Measurements from ENCODE around the gene IFNL3. TPM values are rescaled to one million over a fixed set of nuclear protein-coding genes. Genes with fewer than 3 reads are reported as not detected.
"Not testable (repeated sequence)": the region's sequence is repeated elsewhere in the genome, so short reads cannot be mapped to it uniquely, and the experiment has no call there.

Gene IFNL3
- total RNA-seq, 6 experiments from 2014 or later: not detected

DNA sequence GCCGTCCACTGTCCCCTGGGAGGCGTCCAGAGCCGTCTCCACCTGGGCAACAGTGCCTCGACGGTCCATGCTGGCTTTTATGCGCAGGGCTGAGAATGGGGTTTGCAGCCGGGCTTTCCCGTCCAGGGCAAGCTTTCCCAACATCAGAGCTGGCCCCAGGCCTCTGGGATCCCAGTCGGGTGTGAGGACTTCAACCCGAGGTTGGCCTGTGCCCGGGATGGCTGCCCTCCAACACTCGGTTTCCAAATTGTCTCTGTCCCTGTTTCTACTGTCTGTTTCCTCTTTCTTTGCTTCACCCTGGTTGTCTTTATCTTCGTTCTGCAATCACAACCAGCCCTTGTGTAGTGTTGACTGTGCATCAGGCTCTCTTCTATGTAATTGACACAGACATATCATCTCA, 4.0 kb upstream of the IFNL3 start, which contains the start of gene IFNL4:
Gene IFNL4, minus strand, starts transcription at position 51 of the 400 bp plus-strand sequence.
- Mint-ChIP-seq H3K27me3 (ENCODE audit: insufficient read depth) (peaks cover 27% of the 10 kb centered on the region), H3K4me1 (ENCODE audit: low read depth) (no peaks in the 10 kb centered on the region), H3K9me3 (no peaks in the 10 kb centered on the region), H3K4me3 (no peak within 1 kb of the TSS), H3K27ac (no peak within 1 kb of the TSS), H3K36me3 (ENCODE audit: low read depth) (no peaks in the 10 kb centered on the region)
- no peak for DNase-seq
- TF ChIP-seq, protein P1, sequence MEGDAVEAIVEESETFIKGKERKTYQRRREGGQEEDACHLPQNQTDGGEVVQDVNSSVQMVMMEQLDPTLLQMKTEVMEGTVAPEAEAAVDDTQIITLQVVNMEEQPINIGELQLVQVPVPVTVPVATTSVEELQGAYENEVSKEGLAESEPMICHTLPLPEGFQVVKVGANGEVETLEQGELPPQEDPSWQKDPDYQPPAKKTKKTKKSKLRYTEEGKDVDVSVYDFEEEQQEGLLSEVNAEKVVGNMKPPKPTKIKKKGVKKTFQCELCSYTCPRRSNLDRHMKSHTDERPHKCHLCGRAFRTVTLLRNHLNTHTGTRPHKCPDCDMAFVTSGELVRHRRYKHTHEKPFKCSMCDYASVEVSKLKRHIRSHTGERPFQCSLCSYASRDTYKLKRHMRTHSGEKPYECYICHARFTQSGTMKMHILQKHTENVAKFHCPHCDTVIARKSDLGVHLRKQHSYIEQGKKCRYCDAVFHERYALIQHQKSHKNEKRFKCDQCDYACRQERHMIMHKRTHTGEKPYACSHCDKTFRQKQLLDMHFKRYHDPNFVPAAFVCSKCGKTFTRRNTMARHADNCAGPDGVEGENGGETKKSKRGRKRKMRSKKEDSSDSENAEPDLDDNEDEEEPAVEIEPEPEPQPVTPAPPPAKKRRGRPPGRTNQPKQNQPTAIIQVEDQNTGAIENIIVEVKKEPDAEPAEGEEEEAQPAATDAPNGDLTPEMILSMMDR (IDR thresholded peaks at IDR 0.05): no peak

- no peak overlapping the region for H3K4me3 Mint-ChIP-seq
- H3K27ac Mint-ChIP-seq: no peak overlapping the region
- DNase-seq: no peak
- H3K27me3 Mint-ChIP-seq (ENCODE audit: insufficient read depth): peaks cover 26% of the 10 kb centered on the region
- no peaks in the 10 kb centered on the region for H3K9me3 Mint-ChIP-seq
- TF ChIP-seq, protein P1 (IDR thresholded peaks at IDR 0.05): no peak
- H3K4me1 Mint-ChIP-seq (ENCODE audit: low read depth): no peaks in the 10 kb centered on the region
- no peaks in the 10 kb centered on the region for H3K36me3 Mint-ChIP-seq (ENCODE audit: low read depth)
These were observed 3.2 kb upstream of the IFNL3 start for GRCh38 chr19:39247701-39248664.

DNA sequence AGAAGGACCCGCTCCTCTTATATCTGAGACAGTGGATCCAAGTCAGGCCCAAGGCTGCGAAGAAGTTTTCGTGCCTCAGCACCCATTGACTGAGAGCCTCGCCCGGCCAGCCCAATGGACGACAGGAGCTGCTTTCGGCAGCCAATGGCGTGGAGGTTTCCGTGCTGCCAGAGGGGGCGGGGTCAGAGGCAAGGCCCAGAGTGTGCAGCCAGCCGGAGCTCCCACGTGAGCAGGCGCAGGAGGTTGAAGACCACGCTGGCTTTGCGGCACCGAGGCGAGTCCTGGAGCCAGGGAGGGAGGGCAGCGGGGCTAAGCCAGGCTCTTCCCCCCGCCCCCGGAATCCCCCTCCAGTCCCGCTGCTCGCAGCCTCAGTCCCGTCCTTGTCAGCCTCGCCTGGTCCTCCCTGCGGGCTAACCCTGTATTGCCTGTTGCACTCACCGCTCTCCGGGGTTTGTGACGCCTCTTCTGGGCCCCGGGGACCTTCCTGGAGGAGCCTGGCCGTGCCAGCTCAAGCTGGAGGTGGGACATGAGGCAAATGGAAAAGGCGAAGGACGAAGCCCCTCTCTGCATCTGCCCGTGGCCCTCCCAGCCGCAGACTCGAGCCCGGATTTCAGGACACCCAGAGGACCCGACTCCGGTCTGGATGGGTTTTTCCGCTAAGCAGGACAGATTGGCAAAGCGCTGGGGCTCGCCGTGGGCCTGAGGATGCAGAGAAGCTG, 2.3 kb upstream of the IFNL3 start:
- DNase-seq: no peak
- Mint-ChIP-seq H3K27me3 (ENCODE audit: insufficient read depth) (peaks cover 19% of the 10 kb centered on the region), H3K4me3 (no peak overlapping the region)

GRCh38 chr19:39245166-39245565, 360 bp upstream of the IFNL3 start:
- not testable (repeated sequence) for H3K9me3 Mint-ChIP-seq; H3K4me1 Mint-ChIP-seq (ENCODE audit: low read depth); H3K4me3 Mint-ChIP-seq; H3K36me3 Mint-ChIP-seq (ENCODE audit: low read depth); DNase-seq; H3K27ac Mint-ChIP-seq
- TF ChIP-seq, protein P1 (IDR thresholded peaks at IDR 0.05): peak; percentile 16; the same call in 1 of the 2 replicates
- H3K27me3 Mint-ChIP-seq (ENCODE audit: insufficient read depth): peaks cover 28% of the 10 kb centered on the region

More for the DNA sequence above, 2.3 kb upstream of the IFNL3 start:
- H3K9me3 Mint-ChIP-seq: no peaks in the 10 kb centered on the region
- TF ChIP-seq, protein P1 (IDR thresholded peaks at IDR 0.05): no peak
- H3K4me1 Mint-ChIP-seq (ENCODE audit: low read depth): no peaks in the 10 kb centered on the region
- no peaks in the 10 kb centered on the region for H3K36me3 Mint-ChIP-seq (ENCODE audit: low read depth)
- H3K27ac Mint-ChIP-seq: no peak overlapping the region

- not testable (repeated sequence) for H3K4me1 Mint-ChIP-seq (ENCODE audit: low read depth); H3K9me3 Mint-ChIP-seq; H3K36me3 Mint-ChIP-seq (ENCODE audit: low read depth); DNase-seq; H3K4me3 Mint-ChIP-seq; H3K27ac Mint-ChIP-seq
- H3K27me3 Mint-ChIP-seq (ENCODE audit: insufficient read depth): peaks cover 27% of the 10 kb centered on the region
These were observed 1.1 kb downstream of the IFNL3 start for GRCh38 chr19:39243741-39244140.

Measured in HFFc6 (cell line).